Panc1 (cell line): Measurements from ENCODE around the gene C1orf105.

Source experiments
- POLR2AphosphoS5 ChIP-seq: IDR thresholded peaks from 2 replicates; pipeline ENCODE4 v1.6.1; 2012; ENCODE audit warnings: mild to moderate bottlenecking, low read depth, low read length, moderate library complexity
- TCF7L2 ChIP-seq: IDR thresholded peaks from 2 replicates; pipeline ENCODE4 v1.6.1; 2011; ENCODE audit warnings: mild to moderate bottlenecking, low read depth, low read length, inconsistent platforms
- TF ChIP-seq, protein P1 (sequence below): fragments of 450-650 bp; IDR thresholded peaks from 2 replicates; pipeline ENCODE4 v1.5.1; 2017; ENCODE audit warnings: mild to moderate bottlenecking

DNA sequence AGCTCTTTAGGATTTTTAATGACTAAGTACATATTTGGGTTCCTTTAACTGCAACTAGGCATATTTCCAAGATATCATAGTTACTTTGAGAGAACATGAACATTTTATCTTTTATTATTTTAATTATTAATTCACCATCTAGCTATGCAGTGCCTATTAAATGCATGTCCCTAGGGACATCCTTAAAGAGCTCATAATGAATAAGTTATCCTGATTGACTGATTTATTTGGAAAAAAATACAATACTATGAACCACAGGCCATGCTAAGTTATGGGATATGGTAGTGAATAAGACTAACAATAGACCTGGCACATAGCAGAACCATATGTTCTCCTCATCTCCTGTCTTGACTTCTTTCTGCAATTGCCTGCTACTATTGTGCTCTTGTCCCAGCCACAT lies 16.4 kb upstream of the C1orf105 start:
- TF ChIP-seq, protein P1, sequence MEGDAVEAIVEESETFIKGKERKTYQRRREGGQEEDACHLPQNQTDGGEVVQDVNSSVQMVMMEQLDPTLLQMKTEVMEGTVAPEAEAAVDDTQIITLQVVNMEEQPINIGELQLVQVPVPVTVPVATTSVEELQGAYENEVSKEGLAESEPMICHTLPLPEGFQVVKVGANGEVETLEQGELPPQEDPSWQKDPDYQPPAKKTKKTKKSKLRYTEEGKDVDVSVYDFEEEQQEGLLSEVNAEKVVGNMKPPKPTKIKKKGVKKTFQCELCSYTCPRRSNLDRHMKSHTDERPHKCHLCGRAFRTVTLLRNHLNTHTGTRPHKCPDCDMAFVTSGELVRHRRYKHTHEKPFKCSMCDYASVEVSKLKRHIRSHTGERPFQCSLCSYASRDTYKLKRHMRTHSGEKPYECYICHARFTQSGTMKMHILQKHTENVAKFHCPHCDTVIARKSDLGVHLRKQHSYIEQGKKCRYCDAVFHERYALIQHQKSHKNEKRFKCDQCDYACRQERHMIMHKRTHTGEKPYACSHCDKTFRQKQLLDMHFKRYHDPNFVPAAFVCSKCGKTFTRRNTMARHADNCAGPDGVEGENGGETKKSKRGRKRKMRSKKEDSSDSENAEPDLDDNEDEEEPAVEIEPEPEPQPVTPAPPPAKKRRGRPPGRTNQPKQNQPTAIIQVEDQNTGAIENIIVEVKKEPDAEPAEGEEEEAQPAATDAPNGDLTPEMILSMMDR = no peak
- TF ChIP-seq TCF7L2 = no peak
- no peak for TF ChIP-seq POLR2AphosphoS5
